ENCODE results near the gene TJAP1.

TJAP1 gene

GRCh38 chr6:43540507-43540906 lies 63.1 kb downstream of the TJAP1 start:
- DNase-seq = no peak

GRCh38 chr6:43541774-43542471 lies 64.6 kb downstream of the TJAP1 start:
- no peak for DNase-seq

GRCh38 chr6:43544461-43544860 lies 67.1 kb downstream of the TJAP1 start:
- DNase-seq = no peak

GRCh38 chr6:43547222-43547621 lies 69.9 kb downstream of the TJAP1 start:
- DNase-seq = no peak

All from activated effector memory CD4-positive, alpha-beta T cell treated with Interleukin-2 at 50 U/mL for 16 hours (primary cell).